Superior temporal gyrus (tissue), 1 donor: Measurements from ENCODE around the gene SNX13.
"Not testable (repeated sequence)": the region's sequence is repeated elsewhere in the genome, so short reads cannot be mapped to it uniquely, and the experiment has no call there.

Experiments
- DNase-seq: peaks from one replicate; pipeline ENCODE4 v3.0.0-alpha.2; 2016; ENCODE audit errors: extremely low spot score

The SNX13 gene

DNA sequence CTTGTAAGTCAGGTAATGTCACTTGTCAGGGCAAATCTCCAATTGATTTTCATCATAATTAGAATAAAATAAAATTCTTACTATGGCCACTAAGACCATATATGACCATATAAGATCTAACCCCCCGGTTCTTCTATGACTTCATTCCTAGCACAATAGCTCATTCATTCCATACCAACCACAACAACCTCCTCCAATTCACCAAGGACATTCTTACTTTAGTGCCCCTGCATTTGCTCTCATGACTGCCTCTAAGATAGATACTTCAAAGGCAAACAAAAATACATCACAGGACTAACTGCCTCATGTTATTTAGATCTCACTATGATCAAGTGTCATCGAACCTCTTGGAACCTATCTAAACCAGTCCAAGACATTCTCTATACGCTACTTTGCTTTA, 90.8 kb downstream of the SNX13 start:
- no peak for DNase-seq

DNA sequence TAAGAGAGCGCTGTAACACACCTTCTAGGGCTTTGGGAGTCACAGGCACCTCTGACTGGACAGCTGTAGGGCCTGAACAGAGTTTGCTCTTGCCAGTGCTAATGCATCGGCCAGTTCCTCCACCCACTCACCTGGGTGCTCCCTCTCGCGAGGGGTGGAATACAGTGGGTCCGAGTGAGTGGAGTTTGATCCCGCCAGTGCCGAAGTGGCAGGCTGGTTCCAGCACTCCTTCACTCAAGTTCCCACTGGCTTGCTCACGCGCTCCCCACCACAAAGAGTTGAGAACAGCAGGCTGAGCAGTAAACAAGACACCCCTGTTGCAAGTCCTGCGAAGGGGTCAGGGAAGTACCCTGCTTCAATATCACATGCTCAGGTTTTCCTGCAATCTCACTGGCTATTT, 91.8 kb downstream of the SNX13 start:
- no peak for DNase-seq

DNA sequence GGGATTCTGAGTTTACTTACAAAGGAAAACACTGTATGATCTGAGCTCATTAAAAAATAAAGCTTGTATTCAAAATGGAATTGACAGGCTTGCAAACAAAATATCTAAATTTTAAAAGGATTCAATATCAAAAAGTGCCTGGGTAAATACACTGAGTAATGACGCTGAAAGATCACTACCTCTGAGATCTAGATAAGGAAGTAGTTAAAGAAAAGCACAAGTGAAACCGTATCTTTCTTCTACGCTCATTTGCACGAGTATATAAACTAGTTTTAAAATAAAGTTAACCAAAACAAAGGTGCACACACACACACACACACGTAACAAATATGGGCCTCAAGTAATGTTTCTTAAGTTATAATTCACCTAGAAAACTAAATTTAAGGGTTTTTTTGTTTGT, 93.4 kb downstream of the SNX13 start:
- DNase-seq, result no peak

DNA sequence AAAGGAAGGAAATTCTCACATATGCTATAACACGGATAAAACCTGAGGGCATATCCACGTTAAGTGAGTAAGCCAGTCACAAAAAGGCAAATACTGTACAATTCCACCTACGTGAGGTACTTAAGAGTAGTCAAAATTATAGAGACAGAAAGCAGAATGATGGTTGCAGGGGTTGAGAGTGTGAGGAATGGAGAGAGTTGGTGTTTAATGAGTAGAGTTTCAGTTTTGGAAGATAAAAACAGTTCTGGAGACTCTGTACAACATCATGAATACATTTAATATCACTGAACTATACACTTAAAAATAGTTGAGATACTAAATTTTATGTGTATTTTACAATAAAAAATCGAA, 95.1 kb downstream of the SNX13 start:
- DNase-seq, result no peak

DNA sequence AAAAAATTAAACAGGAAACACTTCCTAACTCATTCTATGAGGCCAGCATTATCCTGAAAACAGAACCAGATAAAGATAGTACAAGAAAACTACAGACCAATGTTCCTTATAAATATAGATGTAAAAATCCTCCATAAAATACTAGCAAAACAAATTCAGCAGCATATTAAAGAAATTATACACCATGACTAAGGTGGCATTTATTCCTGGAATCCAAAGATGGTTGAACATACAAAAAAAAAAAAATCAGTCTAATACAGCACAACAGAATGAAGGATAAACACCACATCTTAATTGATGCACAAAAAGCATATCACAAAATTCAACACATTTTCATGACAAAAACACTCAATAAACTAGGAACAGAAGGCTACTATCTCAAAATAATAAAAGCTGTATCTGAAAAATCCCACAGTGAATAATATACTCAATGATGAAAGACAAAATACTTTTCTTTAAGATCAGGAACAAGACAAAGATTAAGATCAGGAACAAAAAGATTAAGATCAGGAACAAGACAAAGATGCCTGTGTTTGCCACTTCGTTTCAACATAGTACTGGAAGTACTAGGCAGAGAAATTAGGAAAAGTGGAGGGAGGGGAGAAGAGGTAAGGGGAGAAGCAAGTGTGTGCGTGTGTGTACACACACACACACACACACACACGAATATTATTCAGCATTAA, 95.6 kb downstream of the SNX13 start:
- DNase-seq, result no peak

DNA sequence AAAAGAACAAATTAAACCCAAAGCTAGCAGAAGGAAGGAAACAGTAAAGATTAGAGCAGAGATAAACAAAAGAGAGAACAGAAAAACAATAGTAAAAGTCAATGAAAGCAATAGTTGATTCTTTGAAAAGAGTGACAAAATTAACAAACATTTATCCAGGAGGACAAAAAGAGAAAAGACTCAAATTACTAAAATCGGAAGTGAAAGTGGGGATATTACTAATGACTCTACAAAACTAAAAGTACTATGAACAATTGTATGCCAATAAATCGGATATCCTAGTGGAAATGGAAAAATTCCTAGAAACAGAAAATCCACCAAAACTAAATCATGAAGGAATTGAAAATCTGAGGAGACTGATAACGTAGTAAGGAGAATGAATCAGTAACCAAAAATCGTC, 96.3 kb downstream of the SNX13 start:
- DNase-seq, result no peak

DNA sequence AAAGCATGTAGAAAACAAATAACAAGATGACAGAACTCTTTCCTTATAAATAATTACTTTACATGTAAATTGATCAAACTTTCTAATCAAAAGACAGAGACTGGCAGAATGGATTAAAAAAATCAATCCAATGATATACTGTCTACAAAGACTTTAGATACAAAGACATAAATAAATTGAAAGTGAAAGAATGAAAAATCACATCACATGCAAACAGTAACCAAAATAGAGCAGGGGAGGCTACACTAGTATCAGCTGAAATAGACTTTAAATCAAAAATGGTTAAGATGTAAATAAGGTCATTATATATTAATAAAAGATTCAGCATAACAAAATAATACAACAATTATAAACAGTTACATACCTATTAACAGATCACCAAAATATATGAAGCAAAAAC, 97.3 kb downstream of the SNX13 start:
- no peak for DNase-seq

DNA sequence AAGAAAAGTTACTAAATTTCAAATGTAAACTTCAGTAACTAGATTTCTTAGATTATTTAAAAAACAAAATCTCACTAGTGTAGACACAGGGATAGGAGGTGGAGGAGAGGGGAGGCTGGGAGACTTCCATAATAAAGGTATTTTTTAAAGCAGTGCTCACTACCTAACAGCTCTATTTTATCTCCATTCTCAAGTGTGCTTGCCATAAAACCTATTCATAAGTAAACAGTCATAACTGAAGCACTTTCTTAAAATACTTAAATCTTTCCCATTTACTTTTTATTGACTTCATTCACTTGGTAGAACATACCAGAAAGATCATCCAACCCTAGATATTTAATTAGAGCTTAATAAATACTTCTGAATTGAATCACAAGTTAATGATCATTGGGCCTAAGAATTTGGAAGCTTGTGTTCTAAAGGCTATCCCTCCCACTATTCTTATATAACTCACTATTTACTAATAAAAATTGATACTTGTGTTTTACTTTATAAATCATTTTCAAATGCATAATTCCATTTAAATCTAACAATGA, 107.4 kb downstream of the SNX13 start:
- DNase-seq, result no peak

DNA sequence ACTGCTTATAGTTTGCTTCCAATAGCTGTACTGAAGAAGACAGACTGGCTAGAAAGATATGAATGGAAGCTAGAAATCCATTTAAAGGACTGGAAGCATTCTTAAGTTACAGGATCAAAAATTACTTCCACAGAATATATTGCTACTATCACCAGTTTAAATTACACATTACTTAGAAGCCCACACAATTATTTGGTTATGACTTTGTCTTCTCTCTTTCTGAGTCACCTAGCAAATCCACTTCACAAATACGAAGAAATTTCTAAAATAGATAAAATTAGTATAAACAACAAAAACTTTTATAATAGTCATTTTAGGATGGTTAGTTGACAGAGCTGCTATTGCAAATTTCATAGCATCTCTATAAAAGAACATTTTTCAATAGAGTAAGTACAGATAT, 108.1 kb downstream of the SNX13 start:
- DNase-seq, result no peak

DNA sequence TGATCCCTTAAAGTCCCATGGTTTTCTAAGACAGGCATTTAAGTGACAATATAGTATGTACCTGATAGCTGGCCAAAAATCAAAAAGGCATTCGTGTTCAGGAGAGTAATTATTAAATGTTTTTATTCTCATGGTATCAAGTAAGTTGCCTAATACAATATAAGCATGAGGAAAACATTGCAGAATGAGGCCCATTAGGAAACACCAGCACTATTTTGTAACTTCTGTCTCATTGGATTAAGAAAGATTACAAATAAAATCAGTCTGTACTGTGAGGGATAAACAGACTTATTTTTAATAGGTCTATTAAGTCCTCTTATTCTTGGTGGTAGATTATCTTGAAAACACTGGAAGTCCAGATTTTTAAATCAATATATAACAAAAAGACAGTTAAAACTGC, 110.1 kb downstream of the SNX13 start:
- DNase-seq, result no peak

DNA sequence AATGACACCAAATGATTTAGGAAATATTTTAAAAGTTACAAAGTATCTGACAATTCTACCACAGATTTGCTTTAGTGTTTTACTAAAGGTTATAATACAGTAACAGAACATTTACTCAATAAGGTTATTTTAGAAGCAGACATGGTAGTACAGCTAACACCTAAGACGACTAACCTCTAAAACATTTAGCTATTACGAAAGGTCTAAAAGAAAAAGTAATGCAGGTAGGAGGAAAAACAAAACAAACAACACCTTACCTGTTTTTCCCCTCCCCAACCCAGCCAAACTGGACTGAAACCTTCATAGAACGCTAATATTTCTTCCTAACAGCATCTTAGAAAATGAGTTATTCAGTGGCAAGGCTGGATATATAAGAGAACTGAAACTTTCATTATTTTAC, 111.3 kb downstream of the SNX13 start:
- DNase-seq, result no peak

DNA sequence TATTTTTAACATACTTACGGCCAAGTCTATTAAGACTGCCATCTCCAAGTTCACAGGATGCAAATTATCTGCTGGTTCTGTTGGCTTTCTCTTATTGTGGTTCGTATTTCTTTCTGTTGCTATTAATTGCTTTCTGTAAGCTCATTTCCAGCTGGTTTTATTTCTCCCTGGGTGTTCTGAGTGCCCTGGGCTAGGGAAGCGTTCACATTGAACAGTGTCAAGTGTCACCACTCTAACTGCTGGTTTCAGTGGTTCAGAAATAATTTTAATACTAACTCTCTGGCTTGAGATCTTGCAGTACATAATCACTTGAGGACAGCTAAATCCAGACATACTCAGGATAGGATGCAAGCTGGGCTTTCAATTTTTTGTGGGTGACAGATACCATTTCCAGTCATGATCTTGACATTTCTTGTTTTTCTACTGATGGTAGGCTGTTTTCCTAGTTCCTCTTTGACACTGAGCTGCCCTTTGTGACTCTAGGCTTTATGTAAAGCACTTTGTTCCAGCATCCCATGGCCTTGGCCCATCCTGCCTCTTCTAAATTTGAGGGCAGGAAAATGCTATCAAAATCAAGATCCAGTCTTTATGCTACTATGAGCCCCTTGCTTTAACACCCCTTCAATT, 117.6 kb downstream of the SNX13 start:
- DNase-seq, result no peak

DNA sequence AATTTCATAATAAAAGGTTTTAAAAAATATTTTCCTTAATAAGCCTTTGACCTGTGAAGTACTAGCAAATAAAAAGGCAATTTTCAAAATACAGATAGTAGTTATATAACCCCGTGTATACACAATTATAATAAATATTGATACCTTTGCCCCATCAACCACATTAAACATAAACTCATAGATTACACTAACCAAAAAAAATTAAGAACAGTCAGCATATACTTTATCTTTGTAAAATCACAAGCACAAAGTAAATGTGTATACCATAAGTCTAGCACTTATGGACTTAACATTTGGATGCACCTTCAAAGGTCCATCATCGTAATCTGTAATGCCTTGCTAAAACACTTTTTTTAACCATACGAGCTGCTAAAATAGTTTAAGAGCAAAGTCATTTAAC, 123.4 kb downstream of the SNX13 start:
- DNase-seq, result no peak

DNA sequence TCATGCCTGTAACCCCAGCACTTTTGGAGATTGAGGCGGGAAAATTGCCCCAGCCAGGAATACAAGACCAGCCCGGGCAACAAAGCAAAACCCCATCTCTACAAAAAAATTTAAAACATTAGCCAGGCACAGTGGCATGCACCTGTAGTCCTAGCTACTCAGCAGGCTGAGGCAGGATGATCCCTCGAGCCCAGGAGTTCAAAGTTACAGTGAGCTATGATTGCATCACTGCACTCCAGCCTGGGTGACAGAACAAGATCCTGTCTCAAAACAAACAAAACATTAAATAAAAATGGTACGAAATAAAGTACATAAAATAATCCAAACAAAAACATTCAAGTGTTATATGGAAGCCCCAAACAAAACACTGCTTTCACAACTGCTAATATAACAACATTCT, 125.0 kb downstream of the SNX13 start:
- DNase-seq, result no peak

DNA sequence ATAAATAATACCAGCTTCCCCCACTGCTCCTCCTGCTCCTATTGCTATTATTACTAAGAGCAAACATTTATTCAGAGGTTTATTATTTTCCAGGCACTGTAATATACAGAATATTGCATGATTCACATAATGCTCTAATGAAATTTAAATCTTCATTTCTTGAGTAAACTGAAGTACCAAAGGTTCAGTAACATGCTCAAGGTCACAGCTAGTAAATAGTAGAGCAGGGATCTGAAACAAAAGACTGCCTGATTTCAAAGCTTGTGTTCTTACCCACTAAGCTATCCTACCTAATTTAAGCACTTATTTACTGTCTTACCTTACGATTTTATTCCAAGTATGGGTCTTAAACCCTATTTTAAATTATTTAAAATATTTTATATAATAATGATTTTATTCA, 126.2 kb downstream of the SNX13 start:
- DNase-seq, result no peak

DNA sequence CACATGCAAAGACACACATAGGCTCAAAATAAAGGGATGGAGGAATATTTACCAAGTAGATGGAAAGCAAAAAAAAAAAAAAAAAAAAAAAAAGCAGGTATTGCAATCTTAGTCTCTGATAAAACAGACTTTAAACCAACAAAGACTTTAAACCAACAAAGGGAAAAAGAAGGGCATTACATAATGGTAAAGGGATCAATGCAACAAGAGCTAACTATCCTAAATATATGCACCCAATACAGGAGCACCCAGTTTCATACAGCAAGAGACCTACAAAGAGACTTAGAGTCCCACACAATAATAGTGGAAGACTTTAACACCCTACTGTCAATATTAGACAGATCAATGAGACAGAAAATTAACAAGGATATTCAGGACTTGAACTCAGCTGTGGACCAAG, 131.1 kb downstream of the SNX13 start:
- DNase-seq, result not testable (repeated sequence)

DNA sequence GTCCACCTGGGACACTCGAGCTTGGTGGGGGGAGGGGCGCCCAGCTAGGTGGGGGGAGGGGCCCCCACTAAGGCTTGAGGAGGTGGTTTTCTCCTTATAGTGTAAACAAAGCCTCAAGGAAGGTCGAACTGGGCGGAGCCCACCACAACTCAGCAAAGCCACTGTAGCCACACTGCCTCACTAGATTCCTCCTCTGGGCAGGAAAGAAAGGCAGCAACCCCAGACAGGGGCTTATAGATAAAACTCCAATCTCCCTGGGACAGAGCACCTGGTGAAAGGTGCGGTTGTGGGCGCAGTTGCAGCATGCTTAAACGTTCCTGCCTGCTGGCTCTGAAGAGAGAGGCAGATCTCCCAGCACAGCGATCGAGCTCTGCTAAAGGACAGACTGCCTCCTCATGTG, 133.1 kb downstream of the SNX13 start:
- DNase-seq, result no peak

DNA sequence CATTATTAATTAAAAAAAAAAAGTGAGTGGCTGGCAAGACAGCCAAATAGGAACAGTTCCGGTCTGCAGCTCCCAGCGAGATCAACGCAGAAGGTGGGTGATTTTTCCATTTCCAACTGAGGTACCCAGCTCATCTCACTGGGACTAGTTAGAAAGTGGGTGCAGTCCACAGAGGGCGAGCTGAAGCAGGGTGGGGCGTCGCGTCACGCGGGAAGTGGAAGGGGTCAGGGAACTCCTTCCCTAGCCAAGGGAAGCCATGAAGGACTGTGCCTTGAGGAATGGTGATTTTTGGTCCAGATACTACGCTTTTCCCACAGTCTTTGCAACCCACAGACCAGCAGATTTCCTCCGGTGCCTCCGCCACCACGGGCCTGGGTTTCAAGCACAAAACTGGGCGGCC, 133.7 kb downstream of the SNX13 start:
- DNase-seq, result no peak

DNA sequence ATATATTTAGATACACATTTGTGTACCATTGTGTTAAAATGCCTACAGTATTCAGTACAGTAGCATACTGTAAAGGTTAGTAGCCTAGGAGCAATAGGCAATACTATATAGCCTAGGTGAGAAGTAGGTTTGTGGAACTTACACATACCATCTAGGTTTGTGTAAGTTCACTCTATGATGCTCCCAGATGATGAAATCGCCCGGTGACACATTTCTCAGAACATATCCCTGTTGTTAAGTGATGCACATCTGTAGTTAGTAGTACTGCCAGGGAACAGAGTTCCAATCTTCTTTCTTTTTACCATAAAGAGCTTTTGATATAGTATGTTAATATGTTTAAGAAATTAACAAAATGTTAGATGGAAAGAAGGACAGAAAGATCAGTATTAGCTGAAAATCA, 138.2 kb downstream of the SNX13 start:
- DNase-seq, result no peak

DNA sequence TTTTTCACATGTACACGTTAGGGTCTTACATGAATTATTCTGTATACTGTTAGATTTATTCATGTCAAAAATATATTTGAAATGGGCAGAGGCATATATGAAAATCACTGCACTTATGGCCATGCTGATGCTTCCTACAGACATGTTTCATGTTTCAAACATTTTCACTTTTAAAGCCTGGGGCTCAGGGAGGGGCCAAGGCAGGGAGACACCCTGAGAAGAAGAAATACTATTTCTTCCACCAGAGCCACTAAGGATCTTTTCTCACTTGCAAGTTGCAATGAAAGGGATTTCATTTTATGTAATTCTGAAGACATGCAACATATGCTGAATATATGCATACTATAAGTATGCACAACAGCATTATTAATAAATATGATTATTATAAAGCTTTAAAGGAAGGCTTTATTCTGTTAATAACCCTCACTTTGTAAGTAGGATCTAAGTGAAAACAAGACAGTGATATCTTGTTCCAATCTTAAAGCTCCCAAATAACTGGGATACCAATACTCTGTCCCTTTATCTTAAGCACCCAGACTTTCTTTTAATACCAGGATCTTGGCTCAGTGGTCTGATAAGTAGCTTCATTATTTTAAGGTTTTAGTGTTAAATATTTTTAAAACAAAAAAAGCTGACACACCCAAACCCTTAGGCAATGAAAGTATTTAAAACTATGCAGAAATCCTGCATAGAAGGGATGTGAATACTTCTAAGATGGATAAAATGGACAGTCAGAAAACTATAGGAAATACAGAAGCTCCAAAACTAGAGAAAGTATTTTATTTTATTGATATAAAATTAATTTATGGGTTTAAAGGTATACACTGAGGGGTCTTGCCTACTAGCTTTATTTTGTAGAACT, 148.0 kb downstream of the SNX13 start:
- no peak for DNase-seq

DNA sequence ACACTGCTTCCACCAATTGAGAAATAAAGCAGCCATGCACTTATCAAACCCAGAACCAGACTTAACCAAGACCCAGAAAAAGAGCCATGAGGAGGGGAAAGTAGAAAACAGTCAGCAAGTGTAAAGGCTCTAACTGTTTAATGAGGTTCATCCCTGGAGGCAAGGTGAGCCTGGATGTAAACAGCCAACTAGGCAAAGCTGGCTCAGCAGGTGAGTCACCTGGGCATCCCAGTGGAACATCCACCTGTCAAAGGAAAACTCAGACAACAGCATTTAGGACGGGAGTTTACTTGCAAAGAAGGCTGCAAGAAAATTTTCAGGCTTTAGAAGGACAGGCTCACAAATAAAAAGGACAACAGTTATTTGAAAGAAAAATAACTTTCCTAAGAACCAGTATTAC, 153.0 kb downstream of the SNX13 start:
- no peak for DNase-seq

DNA sequence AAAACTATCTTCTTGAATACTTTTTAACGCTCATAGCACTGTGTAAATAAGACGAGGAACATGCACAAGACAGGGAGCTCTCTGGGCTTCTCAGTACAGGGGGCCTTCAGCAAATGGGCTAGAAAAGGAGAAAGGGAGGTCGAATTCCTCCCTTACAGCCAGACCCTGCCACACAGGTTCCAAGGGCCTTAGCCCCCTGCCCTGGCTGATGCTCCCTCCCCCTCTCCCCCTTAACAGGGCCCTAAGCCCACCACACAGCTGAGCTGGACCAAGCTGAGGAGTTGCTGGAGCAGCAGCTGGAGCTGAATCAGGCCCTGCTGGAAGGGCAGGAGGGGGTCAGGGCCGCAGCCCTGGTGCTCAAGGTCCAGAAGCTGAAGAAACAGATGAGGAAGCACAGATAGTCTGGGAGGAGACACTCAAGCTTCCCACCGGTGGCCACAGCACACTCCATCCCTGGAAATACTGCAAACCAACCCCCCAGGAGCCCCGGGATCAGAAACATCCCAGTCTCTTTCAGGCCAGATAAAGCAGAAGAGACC, 153.9 kb downstream of the SNX13 start:
- DNase-seq, result no peak

DNA sequence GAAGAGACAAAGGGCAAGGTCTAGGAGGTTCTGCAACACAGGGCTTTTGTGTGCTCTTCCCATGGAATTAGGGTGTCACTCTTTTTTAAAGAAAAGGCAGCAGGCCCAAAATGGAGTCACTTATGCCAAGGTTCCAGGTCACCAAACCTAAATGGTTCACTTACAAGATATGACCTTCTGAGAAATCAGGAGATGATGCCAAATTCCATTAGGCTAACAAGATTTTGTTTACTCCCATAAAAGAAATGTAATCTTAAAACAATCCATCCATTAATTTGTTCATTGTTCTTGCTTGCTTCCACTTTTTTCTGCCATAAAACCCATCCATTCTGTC, 158.1 kb downstream of the SNX13 start:
- DNase-seq, result no peak
